ENCODE results near the gene SUPT4H1. TPM values are rescaled to one million over a fixed set of nuclear protein-coding genes. Genes with fewer than 3 reads are reported as not detected.

The SUPT4H1 gene
- total RNA-seq, 5 donors from 2014 or later (not counting 1 experiment from before 2014, with no cell fraction given) = 40.5 to 77.3 (median 63.2) TPM

DNA sequence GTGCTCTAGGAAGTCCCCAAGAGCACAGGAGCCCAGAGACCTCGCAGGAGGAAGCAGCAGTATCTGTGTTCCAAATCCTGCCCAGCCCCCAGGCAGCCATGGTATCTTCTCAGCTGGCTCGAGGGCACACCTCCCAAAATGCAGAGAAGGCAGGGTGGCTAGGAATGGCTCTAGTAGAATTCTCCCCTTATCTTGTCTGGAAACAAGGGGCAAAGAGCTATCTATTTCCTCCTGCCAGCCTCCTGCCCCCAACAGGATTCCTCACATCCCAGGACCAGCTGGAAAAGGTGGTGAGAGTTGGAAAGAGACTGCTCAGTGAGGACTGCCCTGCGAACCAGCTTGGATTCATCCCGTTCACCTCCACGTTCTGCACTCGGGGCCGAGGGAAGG is 14.8 kb downstream of the SUPT4H1 start:
- ChIA-PET POLR2A (interaction anchor here (0.6 to 3.1 kb wide), 6 partner anchors 9 to 295 kb away, joined by 3 to 20 read pairs (median 4); partner anchors contain the start of gene SUPT4H1 (in 1 of the 2)), CTCF (interaction anchor here (0.6 to 4.6 kb wide), 10 partner anchors 7 to 151 kb away, joined by 3 to 34 read pairs (median 5); partner anchors contain the start of genes RNF43 (in 2 of the 2), HSF5 (in 1 of the 2), SUPT4H1 (in 1 of the 2) and TSPOAP1 (in 1 of the 2))
- no peaks in the 10 kb centered on the region for H3K27me3 ChIP-seq (replicated peaks in 1 of 2; ENCODE audit: control insufficient read depth in 2 of 2, extremely low read depth in 1 of 2, insufficient read depth in 2 of 2, low read length in 1 of 2)
- H3K4me3 Mint-ChIP-seq = peak overlapping the region; percentile 99 to 100 (median 100)
- peaks cover 75 to 89% (median 84%) of the 10 kb centered on the region in 3 donors for H3K4me1 Mint-ChIP-seq
- no peaks in the 10 kb centered on the region for H3K9me3 Mint-ChIP-seq
- no peaks in the 10 kb centered on the region for H3K27me3 Mint-ChIP-seq
- peaks cover 44 to 93% of the 10 kb centered on the region in 2 experiments for H3K4me1 ChIP-seq (ENCODE audit: control insufficient read depth in 1 of 2, extremely low read depth in 1 of 2, insufficient read depth in 2 of 2, low read length in 2 of 2)
- H3K4me3 ChIP-seq (ENCODE audit: control insufficient read depth in 1 of 2, extremely low read depth in 1 of 2, low read length in 1 of 2) = peak overlapping the region; percentile 90 to 100
- H3K27ac ChIP-seq (ENCODE audit: low read length) = peak overlapping the region; percentile 97
- peaks cover 0 to under 1% of the 10 kb centered on the region in 2 donors for H3K36me3 ChIP-seq (ENCODE audit: control insufficient read depth in 2 of 2, extremely low read depth in 1 of 2, insufficient read depth in 1 of 2, low read length in 1 of 2)
- DNase-seq (peak in 33 of 35 experiments; percentile 52 to 78 (median 64)), ATAC-seq (replicated peaks in 1 of 4) (peak in 2 of 4 experiments; percentile 4 to 9)
- H3K27ac Mint-ChIP-seq = peak overlapping the region; percentile 98 to 99
- peaks cover 8% of the 10 kb centered on the region for H3K36me3 Mint-ChIP-seq
- WGBS (ENCODE audit: insufficient coverage) = 4% methylated on average over 5 of the region's 7 CpGs
- H3K9me3 ChIP-seq = no peaks in the 10 kb centered on the region

DNA sequence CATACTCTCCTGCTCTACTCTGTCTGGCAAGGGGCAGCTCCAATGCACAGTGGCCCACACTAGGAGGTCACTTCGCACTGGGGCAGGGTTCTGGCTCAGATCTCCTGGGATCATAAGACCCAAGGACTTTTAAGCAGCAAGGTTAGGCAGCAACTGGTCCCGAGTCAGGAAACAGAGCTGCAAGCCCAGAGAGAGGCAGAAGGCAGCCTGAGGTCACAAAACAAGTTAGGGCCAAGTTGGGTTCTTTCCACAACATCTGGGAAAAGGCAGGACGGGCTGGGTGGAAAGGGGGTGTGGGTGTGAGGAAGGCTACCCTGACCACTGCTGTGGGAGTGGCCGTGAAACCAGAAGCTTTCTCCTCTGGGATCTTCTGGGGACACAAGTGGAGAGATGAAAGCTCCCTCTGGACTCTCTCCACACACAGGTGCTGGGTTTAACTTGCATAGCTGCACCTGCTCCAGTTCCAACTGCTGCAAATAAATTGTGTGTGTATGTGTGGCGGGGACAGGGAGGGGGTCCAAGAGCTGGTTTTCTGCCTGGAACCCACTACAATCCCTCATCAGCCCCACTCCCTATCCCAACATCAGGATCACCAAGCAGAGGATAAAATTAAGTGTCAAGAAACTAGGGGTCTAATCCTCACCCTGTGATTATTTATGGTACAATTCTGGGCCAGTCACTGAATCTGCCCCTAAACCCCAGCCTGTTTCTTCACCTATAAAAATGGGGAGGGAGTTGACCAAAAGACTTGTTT is 15.4 kb downstream of the SUPT4H1 start:
- H3K36me3 Mint-ChIP-seq = peaks cover 10% of the 10 kb centered on the region
- Histone ChIP-seq H3K4me1 (ENCODE audit: control insufficient read depth in 1 of 2, extremely low read depth in 1 of 2, insufficient read depth in 2 of 2, low read length in 2 of 2) (peaks cover 42 to 87% of the 10 kb centered on the region in 2 experiments), H3K27ac (ENCODE audit: low read length) (peak overlapping the region; percentile 97), H3K9me3 (no peaks in the 10 kb centered on the region), H3K27me3 (replicated peaks in 1 of 2; ENCODE audit: control insufficient read depth in 2 of 2, extremely low read depth in 1 of 2, insufficient read depth in 2 of 2, low read length in 1 of 2) (no peaks in the 10 kb centered on the region), H3K36me3 (ENCODE audit: control insufficient read depth in 2 of 2, extremely low read depth in 1 of 2, insufficient read depth in 1 of 2, low read length in 1 of 2) (peaks cover 0 to 6% of the 10 kb centered on the region in 2 donors), H3K4me3 (ENCODE audit: control insufficient read depth in 1 of 2, extremely low read depth in 1 of 2, low read length in 1 of 2) (peak overlapping the region; percentile 90 to 100)
- ATAC-seq (replicated peaks in 1 of 4) (no peak), DNase-seq (peak in 4 of 35 experiments; percentile 26 to 41 (median 34))
- no peaks in the 10 kb centered on the region for H3K9me3 Mint-ChIP-seq
- peaks cover 69 to 85% (median 78%) of the 10 kb centered on the region in 3 donors for H3K4me1 Mint-ChIP-seq
- no peaks in the 10 kb centered on the region for H3K27me3 Mint-ChIP-seq
- WGBS (ENCODE audit: insufficient coverage) = 0% methylated on average over 2 of the region's 5 CpGs
- H3K27ac Mint-ChIP-seq = peak overlapping the region; percentile 98 to 99
- peak overlapping the region; percentile 99 to 100 (median 100) for H3K4me3 Mint-ChIP-seq
- POLR2A ChIA-PET = interaction anchor here (0.6 to 3.1 kb wide), 6 partner anchors 8 to 16 kb away, joined by 3 to 20 read pairs (median 4); partner anchors contain the start of gene SUPT4H1 (in 2 of the 2)
- CTCF ChIA-PET = interaction anchor here (0.6 to 4.6 kb wide), 8 partner anchors 8 to 81 kb away, joined by 3 to 34 read pairs (median 4); partner anchors contain the start of genes RNF43 (in 1 of the 2), SUPT4H1 (in 1 of the 2) and TSPOAP1 (in 1 of the 2)

DNA sequence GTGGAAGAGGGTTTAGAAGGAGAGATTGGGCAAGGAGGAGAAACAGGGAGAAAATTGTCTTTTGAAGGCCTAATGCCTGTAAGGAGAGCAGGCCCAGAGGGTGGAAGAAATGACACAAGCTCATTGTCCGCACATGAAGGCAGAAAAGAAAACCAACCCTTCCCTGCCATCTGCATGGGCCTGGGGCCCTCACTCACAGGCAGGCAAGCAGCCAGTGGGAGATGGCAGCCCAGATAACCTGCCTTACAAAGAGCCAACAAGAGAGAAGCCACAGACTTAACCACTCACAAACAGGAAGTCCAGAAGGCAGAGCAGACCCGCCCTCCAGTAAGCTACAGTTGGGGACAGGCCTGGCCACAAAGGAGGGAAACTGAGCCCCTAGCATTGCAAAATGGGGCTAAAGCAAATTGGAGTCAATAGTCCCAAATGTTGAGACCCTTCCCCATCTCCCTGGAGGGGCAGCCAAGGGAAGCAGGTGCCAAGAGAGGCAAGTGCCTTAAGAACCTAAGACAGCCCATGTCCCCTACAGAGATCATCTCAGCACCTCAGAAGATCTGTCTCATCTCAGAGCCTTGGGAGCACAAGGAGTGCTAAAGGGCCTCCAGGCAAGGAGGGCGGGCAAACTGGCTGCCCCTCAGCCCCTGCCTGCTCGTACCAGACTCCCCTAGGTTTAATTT is 16.1 kb downstream of the SUPT4H1 start:
- Mint-ChIP-seq H3K4me1 (peaks cover 65 to 81% (median 73%) of the 10 kb centered on the region in 3 donors), H3K27me3 (no peaks in the 10 kb centered on the region)
- H3K27me3 ChIP-seq (replicated peaks in 1 of 2; ENCODE audit: control insufficient read depth in 2 of 2, extremely low read depth in 1 of 2, insufficient read depth in 2 of 2, low read length in 1 of 2) = no peaks in the 10 kb centered on the region

DNA sequence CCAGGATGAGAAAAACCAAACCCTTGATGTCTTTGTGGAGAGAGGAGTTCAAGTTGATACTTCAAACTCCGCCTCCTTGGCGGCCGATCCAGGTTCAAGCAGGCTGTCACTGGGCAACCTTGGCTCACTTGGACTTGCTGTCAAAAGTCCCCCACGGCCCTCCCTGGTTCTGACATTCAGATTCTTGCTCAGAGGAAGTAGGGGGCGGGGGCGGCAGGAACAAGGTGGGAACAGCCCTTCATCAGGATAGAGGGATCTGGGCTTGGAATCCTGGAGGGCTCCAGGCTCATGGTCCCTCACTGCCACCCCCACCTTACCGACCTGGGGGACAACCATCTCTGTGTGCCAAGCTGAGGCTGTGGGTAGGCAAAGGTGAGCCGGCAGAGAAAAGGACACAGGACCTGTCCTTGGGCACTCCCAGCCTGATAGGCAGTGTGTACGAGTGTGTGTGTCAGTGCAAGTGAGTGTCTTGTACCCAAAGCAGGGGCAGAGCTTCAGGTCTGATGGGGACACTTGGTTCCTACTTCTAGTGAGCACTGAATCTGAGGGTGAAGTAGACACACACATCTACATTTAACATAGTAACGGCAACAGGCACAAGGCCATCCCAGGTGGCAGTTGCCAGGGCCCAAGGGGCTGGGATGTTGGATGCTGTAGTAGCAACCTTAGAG is 16.8 kb downstream of the SUPT4H1 start:
- H3K36me3 Mint-ChIP-seq = peaks cover 23% of the 10 kb centered on the region
- H3K4me1 Mint-ChIP-seq = peaks cover 58 to 77% (median 68%) of the 10 kb centered on the region in 3 donors
- 0% methylated on average over 6 of the region's 10 CpGs for WGBS (ENCODE audit: insufficient coverage)
- no peaks in the 10 kb centered on the region for H3K27me3 Mint-ChIP-seq
- H3K4me3 ChIP-seq (ENCODE audit: control insufficient read depth in 1 of 2, extremely low read depth in 1 of 2, low read length in 1 of 2) = peak overlapping the region; percentile 90 to 100
- no peaks in the 10 kb centered on the region for H3K9me3 Mint-ChIP-seq
- H3K27ac ChIP-seq (ENCODE audit: low read length) = peak overlapping the region; percentile 97
- no peaks in the 10 kb centered on the region for H3K27me3 ChIP-seq (replicated peaks in 1 of 2; ENCODE audit: control insufficient read depth in 2 of 2, extremely low read depth in 1 of 2, insufficient read depth in 2 of 2, low read length in 1 of 2)
- H3K36me3 ChIP-seq (ENCODE audit: control insufficient read depth in 2 of 2, extremely low read depth in 1 of 2, insufficient read depth in 1 of 2, low read length in 1 of 2) = peaks cover 8 to 20% of the 10 kb centered on the region in 2 donors
- peaks cover 31 to 73% of the 10 kb centered on the region in 2 experiments for H3K4me1 ChIP-seq (ENCODE audit: control insufficient read depth in 1 of 2, extremely low read depth in 1 of 2, insufficient read depth in 2 of 2, low read length in 2 of 2)
- H3K27ac Mint-ChIP-seq = peak overlapping the region; percentile 98 to 99
- H3K4me3 Mint-ChIP-seq = peak overlapping the region; percentile 99 to 100 (median 100)
- POLR2A ChIA-PET = interaction anchor here (0.6 to 1.5 kb wide), 3 partner anchors 9 to 78 kb away, joined by 3 to 6 read pairs (median 4); no protein-coding TSS in a partner anchor
- CTCF ChIA-PET = interaction anchor here in 1 of 2 donors (3.3 to 4.6 kb wide), 2 partner anchors 9 to 18 kb away, joined by 33 to 34 read pairs; no protein-coding TSS in a partner anchor
- peak in 6 of 35 experiments; percentile 23 to 46 (median 33) for DNase-seq
- no peaks in the 10 kb centered on the region for H3K9me3 ChIP-seq
- no peak for ATAC-seq (replicated peaks in 1 of 4)

More for the DNA sequence above, 16.1 kb downstream of the SUPT4H1 start:
- ATAC-seq (replicated peaks in 1 of 4) (peak; percentile 41 to 48 (median 43)), DNase-seq (peak; percentile 56 to 87 (median 69))
- Histone ChIP-seq H3K4me1 (ENCODE audit: control insufficient read depth in 1 of 2, extremely low read depth in 1 of 2, insufficient read depth in 2 of 2, low read length in 2 of 2) (peaks cover 38 to 80% of the 10 kb centered on the region in 2 experiments), H3K4me3 (ENCODE audit: control insufficient read depth in 1 of 2, extremely low read depth in 1 of 2, low read length in 1 of 2) (peak overlapping the region; percentile 90 to 100), H3K9me3 (no peaks in the 10 kb centered on the region), H3K36me3 (ENCODE audit: control insufficient read depth in 2 of 2, extremely low read depth in 1 of 2, insufficient read depth in 1 of 2, low read length in 1 of 2) (peaks cover 3 to 12% of the 10 kb centered on the region in 2 donors), H3K27ac (ENCODE audit: low read length) (peak overlapping the region; percentile 97)
- Mint-ChIP-seq H3K9me3 (no peaks in the 10 kb centered on the region), H3K27ac (peak overlapping the region; percentile 98 to 99), H3K4me3 (peak overlapping the region; percentile 99 to 100 (median 100)), H3K36me3 (peaks cover 17% of the 10 kb centered on the region)
- ChIA-PET POLR2A (interaction anchor here (0.8 to 3.1 kb wide), 5 partner anchors 8 to 16 kb away, joined by 4 to 20 read pairs (median 6); partner anchors contain the start of gene SUPT4H1 (in 2 of the 2)), CTCF (interaction anchor here (0.8 to 4.6 kb wide), 5 partner anchors 9 to 18 kb away, joined by 3 to 34 read pairs (median 32); partner anchors contain the start of gene SUPT4H1 (in 1 of the 2))
- WGBS (ENCODE audit: insufficient coverage) = 3% methylated on average over 4 of the region's 4 CpGs

DNA sequence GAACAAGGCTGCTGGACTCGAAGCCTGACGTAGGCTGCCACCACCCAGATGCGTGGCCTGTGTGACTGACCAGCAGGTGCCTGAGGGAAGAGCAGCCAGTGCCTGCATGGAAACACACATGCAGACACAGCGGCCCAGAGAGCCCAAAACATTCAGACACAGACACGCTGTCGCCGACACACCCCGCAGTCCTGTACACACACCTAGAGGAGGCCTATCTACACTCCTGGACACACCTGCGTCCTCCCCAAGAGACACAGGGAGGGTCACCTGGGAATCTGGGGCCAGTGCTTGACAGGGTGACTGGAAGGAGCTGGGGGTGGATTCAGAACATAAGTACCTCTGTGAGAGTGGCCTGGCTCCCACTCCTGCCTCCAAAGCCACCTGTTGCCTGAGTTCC is 17.3 kb downstream of the SUPT4H1 start:
- DNase-seq = peak in 1 of 35 experiments; percentile 18
- ChIA-PET CTCF (interaction anchor here (1.0 to 4.6 kb wide), 4 partner anchors 10 to 17 kb away, joined by 3 to 33 read pairs (median 6); partner anchors contain the start of gene SUPT4H1 (in 1 of the 2)), POLR2A (interaction anchor here in 1 of 2 donors (0.6 to 1.5 kb wide), 3 partner anchors 10 to 78 kb away, joined by 3 to 6 read pairs (median 4); no protein-coding TSS in a partner anchor)
- WGBS (ENCODE audit: insufficient coverage) = 8% methylated on average over 3 of the region's 9 CpGs
- Histone ChIP-seq H3K36me3 (ENCODE audit: control insufficient read depth in 2 of 2, extremely low read depth in 1 of 2, insufficient read depth in 1 of 2, low read length in 1 of 2) (peaks cover 8 to 21% of the 10 kb centered on the region in 2 donors), H3K4me1 (ENCODE audit: control insufficient read depth in 1 of 2, extremely low read depth in 1 of 2, insufficient read depth in 2 of 2, low read length in 2 of 2) (peaks cover 27 to 67% of the 10 kb centered on the region in 2 experiments), H3K27me3 (replicated peaks in 1 of 2; ENCODE audit: control insufficient read depth in 2 of 2, extremely low read depth in 1 of 2, insufficient read depth in 2 of 2, low read length in 1 of 2) (no peaks in the 10 kb centered on the region), H3K4me3 (ENCODE audit: control insufficient read depth in 1 of 2, extremely low read depth in 1 of 2, low read length in 1 of 2) (peak overlapping the region; percentile 90 to 100), H3K27ac (ENCODE audit: low read length) (peak overlapping the region; percentile 97), H3K9me3 (no peaks in the 10 kb centered on the region)
- peaks cover 22% of the 10 kb centered on the region for H3K36me3 Mint-ChIP-seq
- peak overlapping the region; percentile 98 to 99 for H3K27ac Mint-ChIP-seq
- H3K9me3 Mint-ChIP-seq = no peaks in the 10 kb centered on the region
- H3K4me3 Mint-ChIP-seq = peak overlapping the region; percentile 99 to 100 (median 100)
- ATAC-seq (replicated peaks in 1 of 4) = no peak
- H3K27me3 Mint-ChIP-seq = no peaks in the 10 kb centered on the region
- H3K4me1 Mint-ChIP-seq = peaks cover 54 to 77% (median 65%) of the 10 kb centered on the region in 3 donors

Measured in T-cell (primary cell).